ENCODE results near the gene SLC30A2. TPM values are rescaled to one million over a fixed set of nuclear protein-coding genes. Genes with fewer than 3 reads are reported as not detected.

Gene SLC30A2
- polyA plus RNA-seq, 1 donor (not counting 4 experiments of a cell fraction or from before 2014, with no cell fraction given), result not detected

GRCh38 chr1:25990702-25991395, 55.1 kb downstream of the SLC30A2 start:
- Histone ChIP-seq H2AFZ (ENCODE audit: control insufficient read depth, low read length) (no peak overlapping the region), H3K79me2 (ENCODE audit: control insufficient read depth, insufficient read depth, low read length) (no peaks in the 10 kb centered on the region), H3K9me1 (ENCODE audit: control insufficient read depth, extremely low read depth, insufficient read depth, low read length) (peaks cover 2% of the 10 kb centered on the region), H3K4me2 (ENCODE audit: control insufficient read depth, extremely low read depth, insufficient read depth, low read depth, low read length) (no peak overlapping the region), H3K27ac (ENCODE audit: control insufficient read depth, insufficient read depth, low read length) (no peak overlapping the region), H3K4me3 (ENCODE audit: control insufficient read depth in 2 of 3, extremely low read depth in 1 of 3, insufficient read depth in 2 of 3, low read depth in 1 of 3, low read length in 3 of 3) (no peak overlapping the region), H3K9me3 (ENCODE audit: control insufficient read depth, low read depth, low read length) (no peaks in the 10 kb centered on the region), H3K36me3 (ENCODE audit: control insufficient read depth in 2 of 2, extremely low read depth in 1 of 2, insufficient read depth in 2 of 2, low read length in 2 of 2) (peaks cover 5 to 13% of the 10 kb centered on the region in 2 experiments), H3K27me3 (ENCODE audit: control insufficient read depth, extremely low read depth, insufficient read depth, low read length) (no peaks in the 10 kb centered on the region), H3K4me1 (ENCODE audit: control insufficient read depth, extremely low read depth, insufficient read depth, low read length) (no peaks in the 10 kb centered on the region), H4K20me1 (ENCODE audit: control insufficient read depth, extremely low read depth, insufficient read depth, low read length) (no peaks in the 10 kb centered on the region), H3K9ac (ENCODE audit: control insufficient read depth, extremely low read depth, insufficient read depth, low read length) (no peak overlapping the region)
- FAIRE-seq (no peak), DNase-seq (ENCODE audit: low read depth, low spot score) (no peak)
- TF ChIP-seq CTCF (optimal IDR thresholded peaks at IDR 0.05 in 1 of 3, IDR thresholded peaks at IDR 0.05 in 1 of 3, conservative IDR thresholded peaks at IDR 0.05 in 1 of 3; ENCODE audit: extremely low read depth in 1 of 3, insufficient read depth in 2 of 3, low read length in 3 of 3), result no peak
- no peak for TF ChIP-seq EZH2 (IDR thresholded peaks at IDR 0.05; ENCODE audit: low read length)
- dilution Hi-C loops (cut with MboI; ENCODE audit: extremely low pct_ligation_motif_present, low sequenced_read_pairs), result loop anchor here (25.0 kb wide), 1 partner anchor 104 kb away; the partner anchor contains the start of gene PAQR7

DNA sequence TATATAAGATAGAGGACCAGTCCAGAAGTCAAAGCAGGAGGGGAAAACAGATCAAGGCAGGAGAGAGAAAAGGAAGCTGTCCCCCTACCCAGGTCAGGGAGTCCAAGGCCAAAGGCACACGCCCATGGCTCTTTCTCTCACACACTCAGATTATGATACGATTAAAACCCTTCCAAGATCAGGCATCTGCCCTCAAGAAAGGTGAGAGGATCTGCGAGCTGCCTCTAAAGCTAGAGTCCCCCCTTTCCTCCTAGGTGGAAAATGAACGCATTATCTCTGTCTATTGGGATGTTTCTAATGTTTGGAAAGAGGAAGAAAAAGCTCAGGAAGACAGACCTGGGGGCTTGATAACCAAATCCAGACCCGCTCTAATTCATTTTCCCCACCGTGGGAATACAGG, 55.7 kb downstream of the SLC30A2 start:
- Histone ChIP-seq H4K20me1 (ENCODE audit: control insufficient read depth, extremely low read depth, insufficient read depth, low read length) (no peaks in the 10 kb centered on the region), H2AFZ (ENCODE audit: control insufficient read depth, low read length) (no peak overlapping the region), H3K27ac (ENCODE audit: control insufficient read depth, insufficient read depth, low read length) (no peak overlapping the region), H3K79me2 (ENCODE audit: control insufficient read depth, insufficient read depth, low read length) (no peaks in the 10 kb centered on the region), H3K27me3 (ENCODE audit: control insufficient read depth, extremely low read depth, insufficient read depth, low read length) (no peaks in the 10 kb centered on the region), H3K9me1 (ENCODE audit: control insufficient read depth, extremely low read depth, insufficient read depth, low read length) (peaks cover 2% of the 10 kb centered on the region), H3K36me3 (ENCODE audit: control insufficient read depth in 2 of 2, extremely low read depth in 1 of 2, insufficient read depth in 2 of 2, low read length in 2 of 2) (peaks cover 5 to 15% of the 10 kb centered on the region in 2 experiments), H3K9ac (ENCODE audit: control insufficient read depth, extremely low read depth, insufficient read depth, low read length) (no peak overlapping the region), H3K9me3 (ENCODE audit: control insufficient read depth, low read depth, low read length) (no peaks in the 10 kb centered on the region), H3K4me2 (ENCODE audit: control insufficient read depth, extremely low read depth, insufficient read depth, low read depth, low read length) (no peak overlapping the region), H3K4me3 (ENCODE audit: control insufficient read depth in 2 of 3, extremely low read depth in 1 of 3, insufficient read depth in 2 of 3, low read depth in 1 of 3, low read length in 3 of 3) (no peak overlapping the region), H3K4me1 (ENCODE audit: control insufficient read depth, extremely low read depth, insufficient read depth, low read length) (no peaks in the 10 kb centered on the region)
- FAIRE-seq (no peak), DNase-seq (ENCODE audit: low read depth, low spot score) (no peak)
- dilution Hi-C loops (cut with MboI; ENCODE audit: extremely low pct_ligation_motif_present, low sequenced_read_pairs), result loop anchor here (25.0 kb wide), 1 partner anchor 103 kb away; the partner anchor contains the start of gene PAQR7
- TF ChIP-seq EZH2 (IDR thresholded peaks at IDR 0.05; ENCODE audit: low read length) (no peak), CTCF (optimal IDR thresholded peaks at IDR 0.05 in 1 of 3, IDR thresholded peaks at IDR 0.05 in 1 of 3, conservative IDR thresholded peaks at IDR 0.05 in 1 of 3; ENCODE audit: extremely low read depth in 1 of 3, insufficient read depth in 2 of 3, low read length in 3 of 3) (no peak)

All from keratinocyte (primary cell).